Measurements from ENCODE around the gene ZNF474. TPM values are rescaled to one million over a fixed set of nuclear protein-coding genes. Genes with fewer than 3 reads are reported as not detected.
A peak's percentile ranks its signal among the peaks of the same experiment; 100 is the strongest.

Gene ZNF474
- total RNA-seq, 1 donor from 2014 or later = not detected

DNA sequence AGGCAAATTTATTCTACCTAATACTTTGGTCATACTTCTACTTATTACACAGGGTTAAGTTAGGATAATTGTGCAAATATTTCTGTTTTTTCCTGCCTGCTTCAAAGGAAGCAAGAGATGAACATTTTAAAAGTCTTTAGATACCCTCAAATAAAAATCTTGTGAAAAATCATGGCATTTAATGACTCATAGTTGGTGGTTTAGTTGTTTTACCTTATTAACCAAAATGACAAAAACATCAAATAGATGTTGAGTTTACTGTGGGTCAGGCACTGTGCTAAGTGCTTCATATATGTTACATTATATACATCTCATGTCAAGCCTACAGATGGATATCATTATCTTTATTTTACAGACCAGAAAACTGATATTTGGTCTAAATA, 54.4 kb downstream of the ZNF474 start:
- TF ChIP-seq, protein P1, sequence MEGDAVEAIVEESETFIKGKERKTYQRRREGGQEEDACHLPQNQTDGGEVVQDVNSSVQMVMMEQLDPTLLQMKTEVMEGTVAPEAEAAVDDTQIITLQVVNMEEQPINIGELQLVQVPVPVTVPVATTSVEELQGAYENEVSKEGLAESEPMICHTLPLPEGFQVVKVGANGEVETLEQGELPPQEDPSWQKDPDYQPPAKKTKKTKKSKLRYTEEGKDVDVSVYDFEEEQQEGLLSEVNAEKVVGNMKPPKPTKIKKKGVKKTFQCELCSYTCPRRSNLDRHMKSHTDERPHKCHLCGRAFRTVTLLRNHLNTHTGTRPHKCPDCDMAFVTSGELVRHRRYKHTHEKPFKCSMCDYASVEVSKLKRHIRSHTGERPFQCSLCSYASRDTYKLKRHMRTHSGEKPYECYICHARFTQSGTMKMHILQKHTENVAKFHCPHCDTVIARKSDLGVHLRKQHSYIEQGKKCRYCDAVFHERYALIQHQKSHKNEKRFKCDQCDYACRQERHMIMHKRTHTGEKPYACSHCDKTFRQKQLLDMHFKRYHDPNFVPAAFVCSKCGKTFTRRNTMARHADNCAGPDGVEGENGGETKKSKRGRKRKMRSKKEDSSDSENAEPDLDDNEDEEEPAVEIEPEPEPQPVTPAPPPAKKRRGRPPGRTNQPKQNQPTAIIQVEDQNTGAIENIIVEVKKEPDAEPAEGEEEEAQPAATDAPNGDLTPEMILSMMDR (IDR thresholded peaks at IDR 0.05) = no peak
- peak overlapping the region; percentile 91 for H3K27ac Mint-ChIP-seq (ENCODE audit: unreplicated experiment)

DNA sequence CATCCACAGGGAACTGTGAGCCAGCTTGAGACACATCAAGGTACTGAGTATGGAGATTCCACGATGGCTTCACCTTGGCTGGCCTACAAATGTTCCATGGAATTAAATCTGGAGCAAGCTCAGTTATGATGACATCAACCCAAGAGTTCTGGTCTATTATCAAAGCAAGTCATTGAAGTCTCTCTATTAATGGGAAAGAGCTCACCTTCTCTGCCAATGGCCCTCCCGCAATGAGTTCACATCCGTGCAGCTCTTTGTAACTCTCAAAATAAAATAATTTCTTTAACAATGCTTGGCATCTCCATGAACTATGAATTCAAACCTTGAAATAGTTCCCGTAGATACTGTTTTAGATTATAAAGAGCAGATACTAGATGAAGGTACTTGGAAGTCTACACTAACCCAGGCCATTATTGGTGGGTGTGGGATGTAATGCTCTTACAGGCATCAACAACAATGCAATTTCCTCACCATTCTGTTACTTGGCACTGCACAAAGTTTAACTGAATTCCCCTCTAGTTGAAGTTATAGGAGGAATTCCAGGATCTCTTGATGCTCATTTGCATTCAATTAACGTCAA, 55.4 kb downstream of the ZNF474 start:
- H3K4me1 Mint-ChIP-seq (ENCODE audit: unreplicated experiment) = peaks cover 45% of the 10 kb centered on the region
- TF ChIP-seq, protein P1 (IDR thresholded peaks at IDR 0.05) = no peak
- H3K4me3 Mint-ChIP-seq (ENCODE audit: unreplicated experiment) = no peak overlapping the region
- no peak for DNase-seq (ENCODE audit: extremely low spot score, unreplicated experiment)
- no peaks in the 10 kb centered on the region for H3K36me3 Mint-ChIP-seq (ENCODE audit: unreplicated experiment)
- no peak overlapping the region for H3K27ac Mint-ChIP-seq (ENCODE audit: unreplicated experiment)
- no peaks in the 10 kb centered on the region for H3K27me3 Mint-ChIP-seq (ENCODE audit: unreplicated experiment)
- H3K9me3 Mint-ChIP-seq (ENCODE audit: unreplicated experiment) = peaks cover 3% of the 10 kb centered on the region

More for the DNA sequence above, 54.4 kb downstream of the ZNF474 start:
- Mint-ChIP-seq H3K27me3 (ENCODE audit: unreplicated experiment) (no peaks in the 10 kb centered on the region), H3K9me3 (ENCODE audit: unreplicated experiment) (peaks cover 3% of the 10 kb centered on the region), H3K4me3 (ENCODE audit: unreplicated experiment) (no peak overlapping the region), H3K36me3 (ENCODE audit: unreplicated experiment) (no peaks in the 10 kb centered on the region), H3K4me1 (ENCODE audit: unreplicated experiment) (peaks cover 53% of the 10 kb centered on the region)
- no peak for DNase-seq (ENCODE audit: extremely low spot score, unreplicated experiment)

DNA sequence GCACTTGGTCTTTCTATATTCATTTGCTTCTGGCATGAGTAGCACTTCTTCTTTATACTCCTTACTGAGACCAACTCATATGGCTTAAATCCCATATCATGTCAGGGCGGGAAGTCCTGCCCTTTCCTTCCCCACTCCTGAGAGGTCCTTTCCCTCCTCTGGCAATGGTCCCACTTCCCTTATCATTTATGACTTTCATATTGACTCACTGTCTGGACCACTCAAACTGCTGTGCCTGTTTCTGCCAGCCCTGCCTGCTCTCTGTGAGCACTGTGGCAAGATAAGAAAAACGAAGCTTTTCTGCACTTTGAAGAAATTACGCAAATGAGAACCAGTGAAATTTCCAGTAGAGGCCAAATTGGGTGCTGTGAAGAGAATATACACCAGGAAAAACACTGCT, 58.1 kb downstream of the ZNF474 start:
- Mint-ChIP-seq H3K27ac (ENCODE audit: unreplicated experiment) (no peak overlapping the region), H3K9me3 (ENCODE audit: unreplicated experiment) (peaks cover 3% of the 10 kb centered on the region), H3K4me1 (ENCODE audit: unreplicated experiment) (peaks cover 20% of the 10 kb centered on the region), H3K4me3 (ENCODE audit: unreplicated experiment) (no peak overlapping the region), H3K36me3 (ENCODE audit: unreplicated experiment) (no peaks in the 10 kb centered on the region), H3K27me3 (ENCODE audit: unreplicated experiment) (no peaks in the 10 kb centered on the region)
- no peak for DNase-seq (ENCODE audit: extremely low spot score, unreplicated experiment)
- TF ChIP-seq, protein P1 (IDR thresholded peaks at IDR 0.05) = no peak

DNA sequence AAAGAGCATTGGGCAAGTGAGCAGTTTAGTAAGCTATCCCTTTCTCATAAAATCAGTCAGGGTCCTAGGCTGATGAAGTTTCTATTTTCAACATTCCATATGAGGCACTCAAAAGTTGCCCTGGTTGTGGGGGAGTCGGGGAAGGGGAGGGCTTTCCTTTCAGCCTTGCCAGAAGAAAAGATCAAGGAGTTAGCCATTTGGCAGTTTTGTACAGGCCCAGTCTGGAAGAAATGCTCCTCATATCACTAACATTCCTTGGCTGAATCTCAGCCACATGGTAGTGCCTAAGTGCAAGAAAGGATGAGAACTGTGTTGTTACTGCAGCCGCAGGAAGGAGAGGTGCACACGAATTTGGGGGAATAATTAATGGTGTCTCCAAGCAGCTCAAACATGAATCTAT, 60.8 kb downstream of the ZNF474 start:
- H3K4me3 Mint-ChIP-seq (ENCODE audit: unreplicated experiment) = no peak overlapping the region
- peaks cover 3% of the 10 kb centered on the region for H3K9me3 Mint-ChIP-seq (ENCODE audit: unreplicated experiment)
- no peaks in the 10 kb centered on the region for H3K27me3 Mint-ChIP-seq (ENCODE audit: unreplicated experiment)
- H3K4me1 Mint-ChIP-seq (ENCODE audit: unreplicated experiment) = no peaks in the 10 kb centered on the region
- no peak for DNase-seq (ENCODE audit: extremely low spot score, unreplicated experiment)
- TF ChIP-seq, protein P1 (IDR thresholded peaks at IDR 0.05) = no peak
- no peak overlapping the region for H3K27ac Mint-ChIP-seq (ENCODE audit: unreplicated experiment)
- no peaks in the 10 kb centered on the region for H3K36me3 Mint-ChIP-seq (ENCODE audit: unreplicated experiment)

DNA sequence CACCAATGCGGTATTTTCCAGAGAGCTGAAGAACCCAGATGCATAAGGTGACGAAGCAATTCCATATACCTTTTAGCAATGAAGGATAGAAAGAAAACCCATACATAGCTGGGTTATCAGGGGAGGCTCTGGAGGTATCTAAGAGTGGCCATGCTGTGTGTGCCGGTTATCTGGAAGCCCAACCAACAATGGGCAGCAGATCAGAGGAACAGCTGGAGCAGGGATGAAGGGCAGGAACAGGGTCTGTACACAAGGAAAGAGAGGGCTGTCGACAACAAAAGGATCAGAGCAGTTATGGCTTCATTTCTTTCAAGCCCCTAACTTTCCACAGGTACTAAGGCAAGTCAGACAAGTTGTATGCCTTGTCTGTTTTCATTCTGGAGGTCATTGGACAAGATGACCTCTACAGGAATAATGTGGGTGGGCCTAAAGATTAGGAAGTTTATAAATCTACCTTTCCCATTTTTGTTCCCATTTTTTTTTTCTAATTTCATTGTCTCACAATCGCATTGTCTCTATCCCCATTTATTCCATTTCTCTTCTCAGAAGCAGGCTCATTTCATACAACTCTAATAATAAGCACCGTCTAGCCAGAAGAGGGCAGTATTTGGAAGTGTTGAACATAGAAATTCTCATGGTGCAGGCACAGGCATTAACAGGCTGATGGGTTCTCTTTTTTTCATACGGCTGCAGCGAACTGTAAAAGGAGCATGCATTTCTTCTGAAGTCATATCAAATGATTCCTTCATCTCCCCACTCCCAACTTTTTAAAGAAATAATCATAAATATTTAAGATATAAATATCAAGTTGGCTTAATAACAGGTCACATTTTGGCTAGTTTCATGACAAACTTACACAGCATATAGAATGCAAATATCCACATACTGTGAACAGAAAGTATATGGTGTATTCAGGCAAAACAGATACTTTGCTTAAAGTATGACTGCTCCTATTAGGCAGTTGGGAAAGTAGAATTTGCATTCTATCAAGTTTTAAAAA, 63.5 kb downstream of the ZNF474 start:
- no peak overlapping the region for H3K27ac Mint-ChIP-seq (ENCODE audit: unreplicated experiment)
- H3K27me3 Mint-ChIP-seq (ENCODE audit: unreplicated experiment) = peaks cover 9% of the 10 kb centered on the region
- no peaks in the 10 kb centered on the region for H3K36me3 Mint-ChIP-seq (ENCODE audit: unreplicated experiment)
- H3K4me3 Mint-ChIP-seq (ENCODE audit: unreplicated experiment) = no peak overlapping the region
- TF ChIP-seq, protein P1 (IDR thresholded peaks at IDR 0.05) = peak; percentile 74
- H3K9me3 Mint-ChIP-seq (ENCODE audit: unreplicated experiment) = no peaks in the 10 kb centered on the region
- H3K4me1 Mint-ChIP-seq (ENCODE audit: unreplicated experiment) = no peaks in the 10 kb centered on the region
- no peak for DNase-seq (ENCODE audit: extremely low spot score, unreplicated experiment)

All from osteocyte (in vitro differentiated cells).